Activated T-cell treated with anti-CD3 and anti-CD28 coated beads, Interleukin-2, amount 50 U/mL, for 72 hours (primary cell): ENCODE measurements around the gene ADGRG3. TPM values are rescaled to one million over a fixed set of nuclear protein-coding genes. Genes with fewer than 3 reads are reported as not detected.

Experiments used
- ATAC-seq, 2 donors: fragments of 150-1000 bp; cut with Tn5 transposase; replicated peaks in 1 of 2; 2 replicates each; pipeline ENCODE4 v1.10.0; 2021; ENCODE audit warnings: moderate library complexity in 2 of 2, mild to moderate bottlenecking in 1 of 2
- DNase-seq, 2 donors: peaks; one replicate each; pipeline ENCODE4 v3.0.0; 2021 to 2022; ENCODE audit warnings: mixed read lengths in 1 of 2
- H3K27ac Mint-ChIP-seq: one replicate; pipeline ENCODE4 v1.8.0; 2022; ENCODE audit warnings: mild to moderate bottlenecking, moderate library complexity, mixed read lengths
- H3K27me3 Mint-ChIP-seq: one replicate; pipeline ENCODE4 v1.8.0; 2022; ENCODE audit warnings: low read depth, mixed read lengths
- H3K36me3 Mint-ChIP-seq, 2 donors: one replicate each; pipeline ENCODE4 v1.8.0; 2022; ENCODE audit warnings: mixed read lengths in 2 of 2, mild to moderate bottlenecking in 1 of 2; ENCODE audit not compliant: insufficient read depth in 2 of 2
- H3K4me1 Mint-ChIP-seq: one replicate; pipeline ENCODE4 v1.8.0; 2022; ENCODE audit warnings: low read depth, mixed read lengths
- H3K4me3 Mint-ChIP-seq, 2 donors: one replicate each; pipeline ENCODE4 v1.8.0; 2022; ENCODE audit warnings: mild to moderate bottlenecking in 2 of 2, mixed read lengths in 2 of 2, moderate library complexity in 2 of 2
- H3K9me3 Mint-ChIP-seq, 2 donors: one replicate each; pipeline ENCODE4 v1.8.0; 2022; ENCODE audit warnings: mixed read lengths in 2 of 2
- total RNA-seq, 2 donors: library from RNA; stranded (reverse); gene quantifications; one replicate each; pipeline ENCODE4 v1.2.3, GENCODE V29; 2022

Gene ADGRG3
- total RNA-seq, 2 donors from 2014 or later = 0.09 TPM; not detected in 1

DNA sequence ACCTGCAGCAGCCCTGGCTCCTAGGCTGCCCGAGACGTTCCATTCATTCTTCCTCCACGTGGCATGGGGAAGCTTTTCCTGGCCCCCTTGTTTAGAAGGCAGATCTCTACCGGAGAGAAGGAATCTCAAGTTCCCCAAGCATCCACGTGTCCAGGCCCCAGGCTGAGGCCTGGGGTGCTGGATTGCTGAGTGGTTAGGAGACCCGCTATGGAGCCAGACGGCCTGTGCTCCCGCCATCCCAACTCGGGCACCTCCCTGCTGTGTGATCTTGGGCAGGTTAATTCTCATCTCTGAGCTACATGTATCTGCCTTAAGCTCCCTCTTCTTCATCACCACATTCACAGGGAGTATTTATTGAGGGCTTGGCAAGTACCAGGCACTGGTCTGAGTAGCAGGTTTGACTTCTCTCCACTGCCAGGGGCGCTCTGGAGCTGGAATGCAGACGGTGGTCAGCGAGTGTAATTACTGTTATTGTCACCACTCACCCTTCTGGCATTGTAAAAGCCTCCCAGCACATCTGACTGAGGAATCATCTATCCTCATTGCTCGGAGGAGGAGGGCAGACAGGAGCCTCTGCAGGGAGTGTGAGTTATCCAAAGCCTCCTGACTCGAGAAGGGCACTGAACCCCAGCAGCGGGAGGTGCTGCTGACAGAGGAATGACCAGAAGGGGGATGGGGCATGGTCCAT is 40.8 kb upstream of the ADGRG3 start:
- H3K4me3 Mint-ChIP-seq = no peak overlapping the region
- no peaks in the 10 kb centered on the region for H3K9me3 Mint-ChIP-seq
- DNase-seq (no peak), ATAC-seq (no peak)
- no peak overlapping the region for H3K27ac Mint-ChIP-seq
- H3K27me3 Mint-ChIP-seq = peaks cover 24% of the 10 kb centered on the region
- peaks cover 22% of the 10 kb centered on the region for H3K4me1 Mint-ChIP-seq
- peaks cover 0 to 4% of the 10 kb centered on the region in 2 donors for H3K36me3 Mint-ChIP-seq

DNA sequence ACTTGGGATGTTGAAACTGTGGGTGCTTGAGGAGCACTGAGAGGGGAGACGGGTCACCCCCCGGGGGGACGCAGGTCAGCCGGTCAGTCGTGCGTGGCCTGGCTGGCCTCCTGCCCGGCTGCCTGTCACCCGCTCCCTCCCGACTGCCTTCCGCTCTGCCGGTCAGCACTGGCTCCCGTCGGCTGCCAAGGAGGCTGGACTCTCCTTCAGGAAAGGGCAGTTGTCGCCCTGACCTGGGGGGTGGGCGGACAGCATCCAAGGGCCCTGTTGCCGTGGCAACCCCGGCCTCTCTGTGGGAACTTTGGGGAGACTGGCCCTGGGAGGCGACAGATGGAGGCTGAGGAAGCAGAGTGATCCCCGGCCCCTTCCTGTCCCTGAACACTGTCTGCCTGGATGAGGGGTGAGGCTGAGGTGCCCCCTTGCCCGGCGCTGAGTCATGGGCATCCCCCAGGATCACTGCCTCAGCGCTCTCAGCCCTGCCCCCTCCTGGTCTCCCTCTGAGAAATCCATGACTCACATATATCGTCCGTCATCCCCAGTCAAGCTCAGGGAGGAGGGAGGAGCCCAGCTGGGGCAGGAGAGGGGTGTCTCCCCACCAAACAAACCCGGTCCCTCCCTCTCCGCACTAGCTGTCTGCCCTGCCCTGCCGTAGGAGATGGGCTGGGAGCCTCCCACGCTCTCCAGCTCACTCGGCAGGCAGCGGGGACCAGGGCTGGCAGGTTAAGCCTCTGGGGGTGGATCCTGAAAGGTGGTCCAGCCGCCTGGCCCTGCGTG is 39.9 kb upstream of the ADGRG3 start, which contains the start of gene ADGRG1:
Gene ADGRG1 (plus strand): TSS at position 623 of the 774 bp plus-strand sequence. CDS start 21,658 bp downstream, outside the sequence.
- Mint-ChIP-seq H3K4me3 (peak within 1 kb of the TSS; percentile 69 to 76), H3K9me3 (no peaks in the 10 kb centered on the region), H3K27ac (peak within 1 kb of the TSS; percentile 71), H3K4me1 (peaks cover 22% of the 10 kb centered on the region), H3K36me3 (peaks cover 0 to 4% of the 10 kb centered on the region in 2 donors), H3K27me3 (peaks cover 24% of the 10 kb centered on the region)
- DNase-seq = peak; percentile 70 to 79
- peak; percentile 90 to 95 for ATAC-seq

DNA sequence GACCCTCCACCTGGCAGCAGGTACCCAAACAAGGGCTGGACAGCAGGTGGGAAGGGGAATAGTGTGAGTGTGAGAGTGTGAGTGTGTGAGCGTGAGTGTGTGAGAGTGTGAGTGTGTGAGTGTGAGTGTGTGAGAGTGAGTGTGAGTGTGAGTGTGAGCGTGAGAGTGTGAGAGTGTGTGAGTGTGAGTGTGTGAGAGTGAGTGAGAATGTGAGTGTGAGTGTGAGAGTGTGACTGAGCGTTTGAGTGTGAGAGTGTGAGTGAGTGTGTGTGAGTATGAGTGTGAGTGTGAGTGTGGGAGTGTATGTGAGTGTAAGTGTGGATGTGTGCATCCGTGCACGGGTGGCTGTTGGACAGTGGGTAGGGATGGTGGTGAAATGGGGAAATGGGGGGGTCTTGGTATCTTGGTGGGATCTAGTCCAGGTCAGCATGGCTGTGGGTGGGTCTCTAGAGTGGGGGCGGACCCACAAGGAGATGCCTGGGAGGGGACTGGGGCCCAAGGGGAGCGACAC is 39.3 kb upstream of the ADGRG3 start:
- H3K27ac Mint-ChIP-seq = peak overlapping the region; percentile 71
- ATAC-seq (no peak), DNase-seq (no peak)
- peaks cover 0 to 4% of the 10 kb centered on the region in 2 donors for H3K36me3 Mint-ChIP-seq
- peaks cover 22% of the 10 kb centered on the region for H3K4me1 Mint-ChIP-seq
- H3K4me3 Mint-ChIP-seq = peak overlapping the region; percentile 69 to 76
- no peaks in the 10 kb centered on the region for H3K9me3 Mint-ChIP-seq
- peaks cover 24% of the 10 kb centered on the region for H3K27me3 Mint-ChIP-seq

DNA sequence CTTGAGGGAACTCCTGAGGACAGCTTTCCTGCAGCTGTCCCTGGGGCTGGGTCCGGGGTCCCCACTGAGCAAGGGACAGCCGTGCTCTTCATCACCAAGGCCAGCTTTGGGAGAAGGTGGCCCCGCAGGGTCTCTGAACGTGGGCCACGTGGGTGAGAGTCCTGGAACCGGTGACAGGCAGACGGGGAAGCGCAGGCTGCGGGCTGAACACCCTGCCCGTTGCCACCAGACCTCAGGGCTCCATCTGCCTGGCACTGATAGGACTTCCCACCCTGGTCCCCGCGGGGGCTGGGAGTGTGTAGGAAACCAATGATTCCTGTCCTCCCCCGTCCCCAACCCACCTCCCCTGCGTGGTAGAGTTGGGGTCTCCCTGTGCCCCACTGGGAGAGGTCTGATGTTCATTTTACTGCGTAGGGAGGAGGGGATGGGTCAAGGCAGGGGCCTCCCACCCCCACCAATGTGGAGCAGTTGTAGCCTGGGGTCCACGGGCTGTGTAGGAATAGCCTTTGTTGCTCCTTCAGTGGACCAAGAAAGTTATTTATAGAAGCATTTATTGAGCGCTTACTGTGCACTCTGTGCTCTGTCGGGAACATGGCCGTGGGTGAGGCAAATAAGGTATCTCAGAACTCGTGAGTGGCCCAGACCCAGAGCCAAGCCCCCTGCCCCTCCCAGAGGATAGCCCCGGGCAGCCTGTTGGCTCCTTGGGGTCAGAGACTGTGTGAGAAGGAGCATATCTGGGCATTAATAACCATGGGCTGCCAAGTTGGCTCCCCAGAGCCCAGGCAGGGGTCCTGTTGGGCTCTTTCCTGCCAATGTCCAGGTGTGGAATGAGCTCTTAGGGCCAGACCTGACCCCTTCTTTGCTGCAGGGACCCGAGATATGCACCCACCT is 38.3 kb upstream of the ADGRG3 start:
- Mint-ChIP-seq H3K36me3 (peaks cover 0 to 4% of the 10 kb centered on the region in 2 donors), H3K27me3 (peaks cover 24% of the 10 kb centered on the region), H3K4me3 (peak overlapping the region; percentile 69 to 76), H3K27ac (no peak overlapping the region), H3K4me1 (peaks cover 22% of the 10 kb centered on the region), H3K9me3 (no peaks in the 10 kb centered on the region)
- ATAC-seq (no peak), DNase-seq (no peak)

DNA sequence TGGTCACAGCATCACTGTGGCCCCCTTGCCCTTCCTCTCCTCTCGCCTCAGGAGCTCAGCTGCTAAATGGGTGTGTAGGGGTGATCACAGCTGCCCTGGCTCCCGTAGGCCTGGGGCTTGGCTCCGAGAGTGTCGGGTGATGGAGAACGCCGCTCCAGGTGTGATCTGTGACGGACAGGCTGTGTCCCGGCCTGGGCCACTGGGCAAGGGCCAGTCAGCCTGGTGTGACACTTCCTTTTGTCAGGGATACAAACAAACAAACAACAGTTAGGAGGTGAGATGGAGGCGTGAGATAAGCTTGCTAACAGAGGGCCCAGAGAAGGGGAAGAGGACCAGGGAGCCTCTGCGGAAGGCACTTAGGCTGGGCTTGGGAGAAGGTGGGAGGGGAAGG is 37.7 kb upstream of the ADGRG3 start:
- no peak overlapping the region for H3K27ac Mint-ChIP-seq
- H3K4me1 Mint-ChIP-seq = peaks cover 22% of the 10 kb centered on the region

DNA sequence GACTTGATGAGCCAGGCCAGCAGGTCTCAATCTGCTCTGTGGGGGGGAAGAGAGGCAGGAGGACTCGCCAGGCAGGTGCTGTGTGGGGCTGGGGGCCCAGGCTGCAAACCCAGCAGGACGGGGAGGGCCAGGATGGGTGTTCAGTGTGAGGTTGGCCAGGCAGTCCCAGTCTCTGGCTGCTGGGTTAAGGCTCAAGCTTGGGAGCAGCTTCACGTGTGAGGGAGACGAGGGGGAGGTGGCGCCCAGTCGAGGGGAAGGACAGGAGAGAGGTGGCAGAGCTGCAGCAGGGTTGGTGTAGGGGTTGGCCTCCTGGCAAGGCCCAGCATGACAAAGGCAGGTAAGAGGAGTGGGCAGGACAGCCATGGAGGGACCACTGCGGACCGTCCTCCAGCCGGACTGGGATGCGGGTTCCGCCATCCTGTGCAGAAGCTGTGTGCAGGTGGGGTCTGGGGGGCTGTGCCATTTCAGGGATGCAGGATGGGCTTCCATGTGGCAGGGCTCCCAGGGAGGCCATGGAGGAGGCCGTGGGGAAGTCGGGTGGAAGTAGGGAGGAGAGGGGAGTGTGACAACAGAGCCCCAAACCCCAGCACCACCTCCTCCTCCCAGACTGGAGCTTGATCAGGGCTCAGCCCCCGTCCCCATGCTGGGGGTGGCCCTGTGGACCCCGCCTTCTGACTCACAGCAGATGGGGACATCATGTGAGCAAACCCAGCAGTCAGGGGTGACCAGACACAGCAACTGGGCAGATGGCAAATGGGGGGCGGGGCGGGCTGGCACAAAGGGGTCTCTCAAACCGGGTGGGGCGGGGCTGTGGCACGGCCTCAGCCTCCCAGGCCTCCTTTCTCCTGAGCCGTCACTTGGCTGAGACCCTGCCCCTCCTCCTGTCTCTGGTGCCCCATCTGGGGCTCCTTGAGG is 36.9 kb upstream of the ADGRG3 start:
- DNase-seq (no peak), ATAC-seq (no peak)
- Mint-ChIP-seq H3K27ac (no peak overlapping the region), H3K4me1 (peaks cover 22% of the 10 kb centered on the region), H3K9me3 (no peaks in the 10 kb centered on the region), H3K4me3 (no peak overlapping the region), H3K27me3 (peaks cover 24% of the 10 kb centered on the region), H3K36me3 (peaks cover 0 to 4% of the 10 kb centered on the region in 2 donors)

More for the DNA sequence above, 37.7 kb upstream of the ADGRG3 start:
- Mint-ChIP-seq H3K36me3 (peaks cover 0 to 4% of the 10 kb centered on the region in 2 donors), H3K4me3 (no peak overlapping the region), H3K9me3 (no peaks in the 10 kb centered on the region), H3K27me3 (peaks cover 24% of the 10 kb centered on the region)
- no peak for ATAC-seq
- DNase-seq = no peak

DNA sequence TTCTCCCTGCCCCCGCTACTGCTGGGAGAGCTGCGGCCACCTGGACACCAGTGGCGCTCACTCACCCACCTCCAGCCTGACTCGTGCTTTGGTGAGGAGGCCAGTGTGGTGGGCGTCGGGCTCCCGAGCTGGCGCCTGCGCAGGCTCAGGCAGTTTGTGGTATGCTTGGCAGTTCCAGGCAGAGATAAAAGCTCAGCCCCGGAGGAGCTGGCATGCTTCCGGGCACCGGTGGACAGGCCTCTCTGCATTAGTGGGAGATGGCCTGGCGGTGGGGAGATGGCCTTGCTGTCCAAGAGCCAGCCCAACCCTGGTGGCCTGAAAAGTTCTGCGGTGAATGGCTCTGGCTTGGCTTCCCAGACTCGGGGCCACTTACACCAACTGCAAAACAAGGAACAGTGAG is 35.5 kb upstream of the ADGRG3 start:
- peaks cover 18% of the 10 kb centered on the region for H3K4me1 Mint-ChIP-seq
- H3K27ac Mint-ChIP-seq = no peak overlapping the region
- DNase-seq (no peak), ATAC-seq (no peak)
- H3K36me3 Mint-ChIP-seq = peaks cover 0 to 4% of the 10 kb centered on the region in 2 donors
- H3K9me3 Mint-ChIP-seq = no peaks in the 10 kb centered on the region
- no peak overlapping the region for H3K4me3 Mint-ChIP-seq
- H3K27me3 Mint-ChIP-seq = peaks cover 36% of the 10 kb centered on the region

DNA sequence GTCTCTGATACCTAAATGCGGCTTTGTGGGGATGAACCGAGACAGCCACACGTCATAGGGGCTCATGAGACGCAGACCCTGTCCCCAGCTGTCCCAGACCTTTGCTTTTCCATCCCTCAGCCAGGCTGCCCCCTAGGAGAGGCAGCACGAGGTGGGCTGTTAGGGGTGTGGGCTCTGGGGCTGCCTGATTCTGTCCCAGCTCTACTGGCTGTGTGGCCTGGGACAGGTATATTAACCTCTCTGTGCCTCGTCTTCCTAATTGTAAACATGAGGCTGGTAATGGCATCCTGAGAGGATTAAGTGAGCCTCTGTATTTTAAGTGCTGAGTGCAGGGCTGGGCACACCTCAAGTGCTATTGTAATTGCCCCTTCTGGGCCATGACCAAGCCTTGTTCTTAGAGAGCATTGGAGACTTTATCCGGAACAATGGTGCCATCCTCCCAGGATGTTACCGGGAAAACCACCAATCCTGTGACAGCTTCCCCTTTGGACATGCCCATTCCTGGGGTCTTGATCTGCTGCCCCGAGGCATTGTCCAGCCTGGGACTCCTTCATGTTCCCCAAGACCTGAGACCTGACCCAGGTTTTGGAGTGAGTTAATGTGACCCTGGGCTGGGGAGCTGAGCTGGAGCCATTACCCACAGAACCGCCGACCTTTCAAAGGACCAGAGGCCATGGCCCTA is 34.6 kb upstream of the ADGRG3 start:
- no peak for ATAC-seq
- Mint-ChIP-seq H3K4me1 (peaks cover 12% of the 10 kb centered on the region), H3K4me3 (no peak overlapping the region), H3K9me3 (no peaks in the 10 kb centered on the region), H3K27ac (no peak overlapping the region), H3K36me3 (peaks cover 0 to 3% of the 10 kb centered on the region in 2 donors), H3K27me3 (peaks cover 33% of the 10 kb centered on the region)
- DNase-seq = no peak

DNA sequence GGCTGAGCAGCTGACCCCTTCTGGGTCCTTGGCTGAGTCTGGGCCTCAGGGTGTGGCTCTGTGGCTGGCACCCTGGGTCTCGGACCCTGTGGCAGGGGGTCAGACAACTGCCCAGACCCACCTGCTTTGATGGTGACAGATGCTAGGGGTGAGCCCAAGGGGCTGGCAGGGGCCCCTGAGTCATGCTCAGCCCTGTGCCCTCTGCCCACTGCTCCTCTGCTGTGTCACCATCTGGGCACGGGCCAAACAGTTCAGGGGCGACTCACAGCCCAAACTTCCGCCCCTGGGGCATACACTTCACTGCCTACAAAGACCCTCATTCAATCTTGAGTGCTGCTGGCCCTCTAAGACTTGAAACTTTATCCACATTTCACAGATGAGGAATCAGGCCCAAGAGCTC is 33.9 kb upstream of the ADGRG3 start:
- peak; percentile 47 to 49 for ATAC-seq
- no peak for DNase-seq
- H3K27me3 Mint-ChIP-seq = peaks cover 27% of the 10 kb centered on the region
- H3K9me3 Mint-ChIP-seq = no peaks in the 10 kb centered on the region
- no peak overlapping the region for H3K4me3 Mint-ChIP-seq
- H3K4me1 Mint-ChIP-seq = peaks cover 6% of the 10 kb centered on the region
- H3K27ac Mint-ChIP-seq = no peak overlapping the region
- H3K36me3 Mint-ChIP-seq = no peaks in the 10 kb centered on the region

DNA sequence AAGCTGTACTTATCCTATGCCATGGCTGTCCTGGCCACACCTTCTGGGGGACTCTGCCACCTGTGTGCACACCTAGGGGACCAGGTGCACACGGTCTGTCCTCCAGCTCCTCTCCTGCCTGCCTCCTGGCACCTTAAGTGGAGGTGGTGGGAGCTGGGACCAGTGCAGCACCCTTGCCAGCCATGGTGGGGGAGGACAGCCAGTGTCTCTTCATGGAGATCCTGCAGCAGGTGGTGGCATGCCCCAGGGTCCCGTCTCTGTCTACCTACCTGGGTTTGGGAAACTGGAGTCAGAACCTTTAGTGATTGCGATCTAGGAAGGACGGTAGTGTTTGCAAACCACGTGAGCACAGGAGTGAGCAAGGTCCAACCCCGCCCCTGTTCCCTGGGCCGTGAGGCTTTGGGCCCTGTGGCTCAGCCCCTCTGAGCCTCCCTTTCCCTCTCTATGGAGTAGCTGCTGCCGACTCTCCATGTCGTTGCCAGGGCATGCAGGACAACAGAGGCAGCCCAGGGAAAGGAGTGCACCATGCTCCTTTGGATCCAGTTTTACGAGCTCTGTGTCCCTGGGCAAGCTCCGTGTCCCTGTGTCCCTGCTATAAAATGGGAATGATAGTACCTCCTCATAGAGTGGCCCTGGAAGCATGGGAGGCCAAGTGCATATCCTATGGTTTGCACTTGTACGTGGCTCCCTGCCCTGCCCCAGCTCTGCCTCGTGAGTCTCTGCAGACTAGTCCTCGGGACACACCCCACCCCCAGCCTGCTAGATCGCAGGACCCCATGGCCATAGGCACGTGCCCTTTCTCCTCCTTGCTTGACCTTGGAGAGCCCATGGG is 32.6 kb upstream of the ADGRG3 start:
- Mint-ChIP-seq H3K36me3 (no peaks in the 10 kb centered on the region), H3K9me3 (no peaks in the 10 kb centered on the region), H3K4me1 (no peaks in the 10 kb centered on the region), H3K4me3 (no peak overlapping the region), H3K27me3 (peaks cover 24% of the 10 kb centered on the region), H3K27ac (no peak overlapping the region)
- DNase-seq (no peak), ATAC-seq (no peak)

DNA sequence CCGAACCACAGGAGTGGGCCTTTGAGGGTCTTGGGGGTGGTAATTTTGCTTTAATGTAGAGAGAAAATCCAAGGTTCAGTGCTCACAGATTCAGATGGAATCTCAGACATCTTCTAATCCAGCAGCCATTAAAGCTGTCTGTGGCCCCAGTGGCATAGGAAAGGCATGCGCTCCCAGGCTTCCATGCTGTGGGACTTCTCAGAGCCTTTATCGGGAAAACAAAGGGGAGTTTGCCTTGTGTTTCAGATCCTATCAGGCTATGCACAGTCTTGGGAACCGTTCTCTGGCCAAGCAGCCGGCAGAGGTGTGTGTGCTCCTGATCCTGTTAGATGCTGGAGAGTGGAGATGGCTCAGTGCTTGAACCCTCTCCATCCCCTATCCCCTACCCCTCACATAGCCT is 31.9 kb upstream of the ADGRG3 start:
- H3K27me3 Mint-ChIP-seq = peaks cover 24% of the 10 kb centered on the region
- no peak overlapping the region for H3K4me3 Mint-ChIP-seq
- H3K27ac Mint-ChIP-seq = no peak overlapping the region
- no peak for DNase-seq
- no peaks in the 10 kb centered on the region for H3K9me3 Mint-ChIP-seq
- H3K36me3 Mint-ChIP-seq = no peaks in the 10 kb centered on the region
- no peaks in the 10 kb centered on the region for H3K4me1 Mint-ChIP-seq
- no peak for ATAC-seq
